ENCODE data around the gene RABGAP1. TPM values are rescaled to one million over a fixed set of nuclear protein-coding genes. Genes with fewer than 3 reads are reported as not detected.
A peak's percentile ranks its signal among the peaks of the same experiment; 100 is the strongest.

RABGAP1 gene
- total RNA-seq, 2 experiments from 2014 or later = 19.8 to 22.0 TPM

DNA sequence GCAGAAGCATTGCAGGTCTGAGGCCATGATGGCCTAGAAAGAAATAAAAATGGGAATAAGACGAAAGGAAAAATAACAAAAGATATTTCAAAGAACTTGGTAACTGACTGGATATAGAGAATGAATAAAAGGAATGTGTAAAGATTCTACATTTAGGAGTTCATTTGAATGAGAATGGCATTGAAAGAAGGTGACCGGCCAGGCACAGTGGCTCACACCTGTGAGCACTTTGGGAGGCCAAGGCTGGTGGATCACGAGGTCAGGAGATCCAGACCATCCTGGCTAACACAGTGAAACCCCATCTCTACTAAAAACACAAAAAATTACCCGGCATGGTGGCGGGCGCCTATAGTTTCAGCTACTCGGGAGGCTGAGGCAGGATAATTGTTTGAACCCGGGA lies 18.1 kb upstream of the RABGAP1 start:
- no peak for DNase-seq
- Mint-ChIP-seq H3K27ac (no peak overlapping the region), H3K9me3 (no peaks in the 10 kb centered on the region), H3K27me3 (no peaks in the 10 kb centered on the region), H3K36me3 (ENCODE audit: low read depth) (peaks cover 3% of the 10 kb centered on the region), H3K4me1 (ENCODE audit: low read depth) (peaks cover 3% of the 10 kb centered on the region), H3K4me3 (no peak overlapping the region)
- CTCF ChIA-PET = no interaction called here
- TF ChIP-seq, protein P1, sequence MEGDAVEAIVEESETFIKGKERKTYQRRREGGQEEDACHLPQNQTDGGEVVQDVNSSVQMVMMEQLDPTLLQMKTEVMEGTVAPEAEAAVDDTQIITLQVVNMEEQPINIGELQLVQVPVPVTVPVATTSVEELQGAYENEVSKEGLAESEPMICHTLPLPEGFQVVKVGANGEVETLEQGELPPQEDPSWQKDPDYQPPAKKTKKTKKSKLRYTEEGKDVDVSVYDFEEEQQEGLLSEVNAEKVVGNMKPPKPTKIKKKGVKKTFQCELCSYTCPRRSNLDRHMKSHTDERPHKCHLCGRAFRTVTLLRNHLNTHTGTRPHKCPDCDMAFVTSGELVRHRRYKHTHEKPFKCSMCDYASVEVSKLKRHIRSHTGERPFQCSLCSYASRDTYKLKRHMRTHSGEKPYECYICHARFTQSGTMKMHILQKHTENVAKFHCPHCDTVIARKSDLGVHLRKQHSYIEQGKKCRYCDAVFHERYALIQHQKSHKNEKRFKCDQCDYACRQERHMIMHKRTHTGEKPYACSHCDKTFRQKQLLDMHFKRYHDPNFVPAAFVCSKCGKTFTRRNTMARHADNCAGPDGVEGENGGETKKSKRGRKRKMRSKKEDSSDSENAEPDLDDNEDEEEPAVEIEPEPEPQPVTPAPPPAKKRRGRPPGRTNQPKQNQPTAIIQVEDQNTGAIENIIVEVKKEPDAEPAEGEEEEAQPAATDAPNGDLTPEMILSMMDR (IDR thresholded peaks at IDR 0.05) = no peak
- POLR2A ChIA-PET = interaction anchor here (0.6 kb wide), 2 partner anchors 10 to 13 kb away, joined by 3 to 5 read pairs; no protein-coding TSS in a partner anchor
- no peak for ATAC-seq
- intact Hi-C loops (cut with micrococcal nuclease) = no loop called here

- Mint-ChIP-seq H3K27me3 (no peaks in the 10 kb centered on the region), H3K27ac (no peak overlapping the region), H3K9me3 (no peaks in the 10 kb centered on the region), H3K4me3 (no peak overlapping the region), H3K36me3 (ENCODE audit: low read depth) (peaks cover 3% of the 10 kb centered on the region), H3K4me1 (ENCODE audit: low read depth) (peaks cover 3% of the 10 kb centered on the region)
- TF ChIP-seq, protein P1 (IDR thresholded peaks at IDR 0.05) = no peak
- intact Hi-C loops (cut with micrococcal nuclease) = no loop called here
- no peak for DNase-seq
- ChIA-PET CTCF (interaction anchor here (1.0 kb wide), 1 partner anchor 16 kb away, joined by 3 read pairs; no protein-coding TSS in a partner anchor), POLR2A (interaction anchor here (0.6 to 1.0 kb wide), 2 partner anchors 11 to 1090 kb away, joined by 3 to 4 read pairs; partner anchors contain the start of gene ZBTB6)
- ATAC-seq = no peak
These were observed 16.9 kb upstream of the RABGAP1 start for GRCh38 chr9:122923947-122924346.

- ATAC-seq (no peak), DNase-seq (no peak)
- Mint-ChIP-seq H3K4me1 (ENCODE audit: low read depth) (peaks cover 10% of the 10 kb centered on the region), H3K4me3 (no peak overlapping the region), H3K27me3 (no peaks in the 10 kb centered on the region), H3K9me3 (no peaks in the 10 kb centered on the region), H3K36me3 (ENCODE audit: low read depth) (peaks cover 7% of the 10 kb centered on the region), H3K27ac (no peak overlapping the region)
- ChIA-PET POLR2A (interaction anchor here (1.0 to 2.1 kb wide), 3 partner anchors 10 to 25 kb away, joined by 6 to 7 read pairs (median 6); partner anchors contain the start of genes RABGAP1, RC3H2 and ZBTB6), CTCF (interaction anchor here (0.7 to 2.6 kb wide), 6 partner anchors 8 to 95 kb away, joined by 3 to 9 read pairs (median 4); partner anchors contain the start of genes RABGAP1 and ZBTB6)
- intact Hi-C loops (cut with micrococcal nuclease) = no loop called here
- TF ChIP-seq, protein P1 (IDR thresholded peaks at IDR 0.05) = no peak
These were observed 10.9 kb upstream of the RABGAP1 start for GRCh38 chr9:122929796-122930354.

GRCh38 chr9:122930541-122931225 lies 10.1 kb upstream of the RABGAP1 start:
- intact Hi-C loops (cut with micrococcal nuclease) = no loop called here
- DNase-seq (no peak), ATAC-seq (no peak)
- Mint-ChIP-seq H3K36me3 (ENCODE audit: low read depth) (peaks cover 8% of the 10 kb centered on the region), H3K4me3 (no peak overlapping the region), H3K27ac (peak overlapping the region; percentile 36), H3K4me1 (ENCODE audit: low read depth) (peaks cover 12% of the 10 kb centered on the region), H3K9me3 (no peaks in the 10 kb centered on the region), H3K27me3 (no peaks in the 10 kb centered on the region)
- CTCF ChIA-PET = interaction anchor here (1.3 to 2.6 kb wide), 2 partner anchors 10 to 60 kb away, joined by 4 to 9 read pairs; partner anchors contain the start of gene RABGAP1
- TF ChIP-seq, protein P1 (IDR thresholded peaks at IDR 0.05) = no peak
- POLR2A ChIA-PET = interaction anchor here (0.8 to 2.7 kb wide), 6 partner anchors 10 to 26 kb away, joined by 3 to 27 read pairs (median 8); partner anchors contain the start of genes RABGAP1, RC3H2 and ZBTB6
